GM18517 (cell line): ENCODE data around the gene NFKB1.

ENCODE experiments used
- ATAC-seq: cut with Tn5 transposase; IDR thresholded peaks from one replicate; pipeline ENCODE4 v1.9.1; 2021; ENCODE audit warnings: mild to moderate bottlenecking, moderate library complexity; ENCODE audit not compliant: unreplicated experiment

Gene NFKB1

DNA sequence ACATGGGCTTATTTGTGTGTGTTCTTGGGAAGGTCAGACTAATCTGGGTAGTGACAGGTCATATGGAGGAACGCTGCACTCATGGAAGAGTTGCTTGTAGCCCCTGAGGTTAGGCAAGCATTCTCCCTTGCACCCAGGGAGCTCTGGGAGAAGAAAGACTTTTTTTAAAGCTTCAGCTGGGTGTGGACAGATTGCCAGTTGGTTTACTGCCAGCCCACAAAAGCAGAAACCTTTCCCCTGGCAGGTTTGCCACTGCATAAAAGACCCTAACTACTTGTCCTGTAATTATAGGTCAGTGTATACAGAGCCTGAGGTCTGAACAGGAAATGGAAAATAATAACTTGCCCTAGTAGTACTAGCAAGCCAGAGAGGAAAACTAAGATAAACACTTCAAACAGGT, 7.4 kb upstream of the NFKB1 start:
- ATAC-seq = no peak

DNA sequence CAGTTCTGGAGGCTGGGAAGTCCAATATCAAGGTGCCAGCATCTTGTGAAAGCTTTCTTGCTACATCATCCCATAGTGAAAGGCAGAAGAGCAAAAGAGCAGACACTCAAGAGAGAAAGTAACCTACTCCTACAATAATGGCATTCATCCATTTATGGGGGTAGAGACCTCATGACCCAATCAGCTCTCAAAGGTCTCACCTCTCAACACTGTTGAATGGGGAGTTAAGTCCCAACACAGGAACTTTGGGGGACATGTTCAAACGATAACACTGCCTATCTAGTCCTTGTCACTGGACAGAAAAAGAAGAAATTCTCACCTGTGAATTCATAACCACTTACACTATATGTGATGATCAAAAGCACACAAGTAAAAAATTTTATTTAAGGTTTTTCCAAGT, 6.6 kb upstream of the NFKB1 start:
- no peak for ATAC-seq

DNA sequence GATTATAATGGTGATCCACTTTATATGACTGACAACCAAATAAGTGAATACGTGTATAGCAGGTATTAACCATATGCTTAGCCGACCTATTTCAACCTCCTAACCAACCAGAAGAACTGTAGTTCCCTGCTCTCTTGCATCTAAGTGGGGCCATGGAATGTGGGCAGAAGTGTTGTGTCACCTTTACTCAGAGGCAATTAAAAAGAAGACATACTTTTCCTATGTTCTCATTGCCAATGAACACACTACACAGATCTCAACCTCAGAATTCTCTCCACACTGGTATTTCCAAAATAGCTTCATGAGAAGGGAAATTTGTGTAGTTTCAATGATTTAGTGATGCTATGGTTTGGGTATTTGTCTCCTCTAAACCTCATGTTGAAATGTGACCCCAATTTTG, 3.2 kb upstream of the NFKB1 start:
- no peak for ATAC-seq

DNA sequence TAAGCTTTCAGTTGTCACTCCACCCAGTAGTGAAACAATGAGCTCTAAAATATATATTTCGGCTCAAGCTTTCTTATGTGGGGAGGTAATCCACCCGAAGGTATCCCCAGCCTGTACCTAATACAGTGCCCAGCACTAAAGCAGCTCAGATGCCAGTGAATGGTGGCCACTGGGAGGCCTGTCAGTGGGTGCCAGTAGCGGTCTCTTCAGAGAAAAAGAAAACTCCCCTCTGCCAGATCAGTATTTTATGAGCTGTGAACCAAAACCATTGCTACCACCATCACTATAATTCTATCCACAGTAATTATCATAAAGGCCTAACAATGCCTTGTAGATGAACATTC, 835 bp upstream of the NFKB1 start:
- ATAC-seq = peak; percentile 15

DNA sequence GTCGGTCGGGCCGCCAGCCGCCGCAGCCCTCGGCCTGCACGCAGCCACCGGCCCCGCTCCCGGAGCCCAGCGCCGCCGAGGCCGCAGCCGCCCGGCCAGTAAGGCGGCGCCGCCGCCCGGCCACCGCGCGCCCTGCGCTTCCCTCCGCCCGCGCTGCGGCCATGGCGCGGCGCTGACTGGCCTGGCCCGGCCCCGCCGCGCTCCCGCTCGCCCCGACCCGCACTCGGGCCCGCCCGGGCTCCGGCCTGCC, 213 bp downstream of the NFKB1 start:
- ATAC-seq = peak; percentile 34

DNA sequence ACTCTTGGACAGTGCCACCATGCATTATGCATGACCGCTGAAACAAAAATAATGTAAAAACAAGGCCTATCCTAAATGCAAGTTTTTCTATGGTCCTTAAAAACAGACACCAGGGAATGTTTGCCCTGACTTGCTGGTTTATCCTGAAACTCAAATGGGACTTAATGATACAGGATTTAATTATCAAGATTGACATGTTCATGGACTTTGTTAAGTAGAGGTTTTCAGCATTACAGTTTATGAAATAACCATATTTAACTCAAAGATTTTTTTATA, 1.3 kb downstream of the NFKB1 start:
- ATAC-seq = no peak

DNA sequence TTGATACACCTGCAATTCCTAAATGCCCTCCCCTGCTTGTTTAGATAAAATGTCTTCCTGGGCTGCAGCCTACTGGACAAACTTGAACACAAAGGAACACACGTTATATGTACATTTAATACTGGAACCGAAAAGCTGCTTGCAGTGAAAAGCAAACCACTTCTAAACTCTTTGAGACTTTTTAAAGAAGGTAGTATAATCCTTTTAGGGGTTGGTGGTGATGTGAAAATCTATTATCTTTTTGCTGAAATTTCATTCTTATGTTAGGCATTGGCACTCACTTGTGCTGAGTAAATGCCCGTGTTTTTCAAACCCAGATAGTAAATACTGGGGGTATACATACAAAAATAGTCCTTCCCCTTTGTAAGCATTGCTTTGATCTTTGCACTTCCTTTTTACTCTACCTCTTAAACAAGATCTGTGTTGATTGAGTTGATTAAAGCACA, 2.2 kb downstream of the NFKB1 start:
- no peak for ATAC-seq

DNA sequence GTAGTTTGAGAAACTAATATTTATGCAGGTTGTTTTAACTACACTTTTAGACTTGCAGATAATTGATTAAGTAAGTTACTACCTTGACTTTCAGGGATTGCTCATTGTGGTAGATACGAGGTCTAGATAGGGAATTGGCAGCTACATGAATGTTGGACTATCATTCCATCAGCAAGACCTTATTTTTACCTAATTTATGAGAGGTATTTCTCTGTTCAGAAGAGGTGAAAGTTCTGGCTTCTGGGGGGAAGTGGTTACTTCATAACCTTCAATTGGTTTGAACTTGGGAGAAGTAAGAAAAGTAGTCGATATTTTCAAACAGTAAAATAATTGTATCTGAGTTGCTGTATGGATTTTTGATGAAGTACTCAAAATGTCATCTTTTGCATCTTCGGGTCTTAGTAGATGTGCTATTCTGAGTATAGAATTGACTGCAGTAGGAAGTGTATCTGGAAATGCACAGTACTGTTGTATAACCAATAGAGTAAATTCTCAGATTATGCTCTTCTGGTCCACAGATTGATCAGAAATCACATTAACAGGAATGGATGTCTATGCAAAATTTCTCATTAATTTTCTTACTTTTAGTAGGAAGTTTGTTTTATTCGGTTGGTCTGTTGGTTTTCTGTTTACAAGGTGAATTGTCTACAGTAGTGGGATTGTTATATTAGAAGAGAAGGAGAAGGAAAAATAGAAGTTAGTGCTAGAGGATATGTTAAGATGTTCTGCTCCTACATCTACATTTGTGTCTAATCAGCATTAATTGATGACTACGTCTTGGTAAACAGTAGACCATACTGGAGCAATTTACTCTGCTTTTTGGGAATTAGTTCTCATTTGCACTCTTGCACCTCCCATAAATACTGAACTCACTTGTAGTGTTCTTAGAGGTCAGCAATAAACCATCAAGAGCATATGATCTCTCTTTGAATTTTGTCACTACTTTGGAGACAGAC, 3.0 kb downstream of the NFKB1 start:
- ATAC-seq = no peak

DNA sequence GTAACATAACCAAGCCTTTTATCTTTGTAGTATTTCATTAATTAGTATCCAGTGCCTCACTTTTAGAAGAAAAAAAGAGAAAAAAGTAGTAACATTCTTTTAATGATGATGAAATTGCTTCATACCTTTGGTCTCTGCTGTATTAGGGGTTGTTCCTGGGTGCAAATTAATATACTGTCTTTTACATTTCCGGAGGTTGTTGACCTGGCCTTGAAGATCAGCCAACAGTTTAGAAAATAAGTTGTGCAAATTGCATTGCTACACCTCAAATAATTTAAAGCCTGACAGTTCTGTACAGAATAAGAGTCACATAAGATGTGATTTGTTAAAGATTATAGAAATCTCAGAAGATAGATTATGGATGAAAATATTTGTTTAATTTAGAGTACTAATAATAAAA, 3.8 kb downstream of the NFKB1 start:
- no peak for ATAC-seq

DNA sequence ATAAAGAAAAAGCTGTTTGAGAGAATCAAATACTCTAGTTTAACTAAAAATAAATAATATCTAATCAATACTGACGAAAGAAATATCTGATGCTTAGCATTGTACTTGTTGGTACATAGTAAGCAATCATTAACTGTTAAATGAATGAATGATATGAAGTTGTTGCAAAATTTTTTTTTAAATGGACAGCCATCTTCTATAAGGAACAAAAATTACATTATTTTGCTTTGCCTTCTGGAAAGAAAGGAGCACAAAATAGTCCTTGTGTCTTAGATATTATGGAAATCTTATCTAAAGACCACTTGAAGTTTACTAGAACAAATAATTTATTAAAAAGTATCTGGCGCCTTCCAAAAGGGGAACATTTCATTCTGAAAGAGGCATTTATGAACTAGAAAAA, 4.5 kb downstream of the NFKB1 start:
- no peak for ATAC-seq

DNA sequence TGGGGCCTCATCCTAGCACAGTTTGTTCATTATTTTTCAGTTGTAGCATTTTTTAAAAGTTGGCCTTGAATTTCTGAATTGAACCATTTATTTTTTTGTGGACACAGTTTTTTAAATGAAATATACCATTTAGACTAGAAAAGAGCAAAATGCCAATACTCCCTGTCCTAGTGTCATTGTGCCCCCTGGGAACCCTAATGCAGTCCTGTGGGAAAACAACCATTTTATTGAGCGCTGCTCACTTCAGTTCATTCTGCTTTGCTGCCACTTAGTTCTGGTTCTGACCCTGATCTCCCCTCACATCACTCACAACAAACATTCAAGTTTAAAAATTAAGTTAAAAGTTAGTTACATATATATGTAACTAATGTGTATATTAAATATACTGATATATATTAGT, 5.4 kb downstream of the NFKB1 start:
- no peak for ATAC-seq

DNA sequence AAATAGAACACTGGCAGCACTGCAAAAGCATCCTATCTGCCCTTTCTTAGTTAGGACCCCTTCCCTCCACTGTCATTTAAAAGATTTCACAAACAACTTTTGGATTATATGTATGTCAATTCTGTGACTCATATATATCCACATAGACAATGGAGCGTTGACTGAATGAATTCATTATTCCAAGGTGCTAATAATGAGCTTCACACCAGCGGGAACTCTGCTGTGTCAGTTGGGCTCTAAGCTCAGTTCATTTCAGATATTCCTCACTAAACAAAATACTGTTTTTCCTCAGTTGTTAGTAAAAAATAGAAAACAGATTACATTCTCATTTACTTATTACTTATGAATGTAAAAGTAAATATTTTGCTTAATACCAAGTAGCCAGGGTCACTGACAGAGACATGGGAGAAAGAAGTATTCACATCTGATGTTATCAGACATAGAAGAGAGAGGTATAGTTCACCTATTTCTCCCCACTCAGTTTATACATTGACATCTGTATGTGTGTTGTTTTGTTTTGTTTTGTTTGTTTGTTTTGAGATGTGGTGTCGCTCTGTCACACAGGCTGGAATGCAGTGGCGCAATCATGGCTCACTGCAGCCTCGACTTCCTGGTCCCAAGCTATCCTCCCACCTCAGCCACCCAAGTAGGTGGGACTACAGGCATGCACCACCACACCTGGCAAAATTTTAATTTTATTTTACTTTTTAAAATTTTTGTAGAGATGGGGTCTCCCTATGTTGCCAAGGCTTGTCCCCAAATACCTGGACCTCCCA, 10.9 kb downstream of the NFKB1 start:
- ATAC-seq = no peak

DNA sequence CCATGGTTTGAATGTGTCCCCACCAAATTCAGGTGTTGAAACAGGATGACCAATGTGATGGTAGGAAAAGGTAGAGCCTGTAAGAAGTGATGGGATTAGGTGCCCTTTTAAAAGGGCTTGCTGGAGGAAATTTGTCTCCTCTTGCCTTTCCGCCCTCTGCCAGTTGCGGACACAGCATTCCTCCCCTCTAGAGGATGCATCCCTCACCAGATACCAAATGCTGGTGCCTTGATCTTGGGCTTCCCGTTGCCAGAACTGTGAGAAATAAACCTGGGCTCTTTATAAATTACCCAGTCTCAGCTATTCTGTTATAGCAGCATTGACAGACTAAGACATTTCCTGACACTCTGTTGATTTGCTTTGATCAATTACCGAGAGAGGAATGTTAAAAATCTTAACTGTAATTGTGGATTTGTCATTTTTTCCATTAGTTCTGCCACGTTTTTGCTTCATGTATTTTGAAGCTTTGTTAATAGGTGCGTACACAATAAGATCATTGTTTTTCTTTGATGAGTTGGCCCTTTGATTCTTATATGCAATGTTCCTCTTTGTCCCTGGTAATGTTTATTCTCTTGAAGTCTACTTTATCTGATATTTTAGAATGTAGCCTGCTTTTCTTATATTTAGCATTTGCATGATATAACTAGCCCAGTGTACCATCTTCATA, 13.3 kb downstream of the NFKB1 start:
- ATAC-seq = no peak

DNA sequence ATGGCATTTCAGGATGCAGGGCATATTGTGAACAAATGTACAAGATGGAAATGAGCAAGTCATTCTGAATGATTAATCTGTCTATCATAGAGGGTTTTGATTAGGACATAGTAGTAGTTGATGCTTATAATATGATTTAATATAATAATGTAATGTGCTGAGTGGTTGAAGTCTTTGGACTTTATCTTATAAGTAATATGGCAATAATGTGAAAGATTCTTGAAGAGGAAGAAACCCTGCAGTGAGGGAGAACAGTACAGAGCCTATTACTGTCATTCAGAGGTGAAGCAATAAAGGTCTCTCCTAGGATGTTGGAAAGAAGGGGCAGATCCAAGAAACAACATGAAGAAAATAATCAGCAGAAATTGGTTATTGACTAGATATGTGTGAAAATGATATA, 16.6 kb downstream of the NFKB1 start:
- ATAC-seq = no peak

DNA sequence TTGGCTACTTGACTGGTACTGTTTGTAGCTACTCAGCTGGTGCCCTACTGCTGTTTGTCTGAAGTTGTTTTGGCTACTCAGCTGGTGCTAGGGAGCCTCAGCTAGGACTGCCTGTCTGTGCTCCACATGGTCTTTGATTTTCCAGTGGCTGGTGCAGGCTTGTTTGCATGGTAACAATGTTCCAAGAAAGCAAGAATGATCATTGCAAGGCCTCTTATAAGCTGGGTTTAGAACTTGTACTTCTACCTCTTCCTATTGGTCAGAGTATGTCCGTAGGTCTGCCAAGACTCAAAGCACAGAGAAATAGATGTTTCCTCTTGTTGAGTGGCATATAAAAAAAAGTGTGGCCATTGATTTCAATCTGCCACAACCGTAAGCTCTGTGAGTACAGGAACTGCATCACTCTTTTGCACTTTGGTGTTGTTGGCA, 17.6 kb downstream of the NFKB1 start:
- no peak for ATAC-seq

DNA sequence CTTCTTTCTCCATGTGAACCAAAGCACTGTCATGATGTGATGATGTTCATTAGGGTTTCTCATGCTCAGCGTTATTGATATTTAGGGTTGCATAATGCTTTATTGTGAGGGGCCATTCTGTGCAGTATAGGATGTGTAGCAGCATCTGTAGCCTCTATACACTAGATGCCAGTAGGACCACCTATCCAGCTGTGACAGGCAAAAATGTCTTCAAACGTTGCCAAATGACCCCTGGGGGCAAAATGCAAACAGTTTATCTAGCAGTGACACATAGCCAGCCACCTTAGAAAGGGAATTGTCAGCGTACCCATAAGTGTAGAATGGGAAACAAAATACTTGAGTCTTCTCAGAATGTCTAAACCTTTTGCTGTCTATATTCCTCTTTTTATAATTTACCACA, 18.8 kb downstream of the NFKB1 start:
- no peak for ATAC-seq

DNA sequence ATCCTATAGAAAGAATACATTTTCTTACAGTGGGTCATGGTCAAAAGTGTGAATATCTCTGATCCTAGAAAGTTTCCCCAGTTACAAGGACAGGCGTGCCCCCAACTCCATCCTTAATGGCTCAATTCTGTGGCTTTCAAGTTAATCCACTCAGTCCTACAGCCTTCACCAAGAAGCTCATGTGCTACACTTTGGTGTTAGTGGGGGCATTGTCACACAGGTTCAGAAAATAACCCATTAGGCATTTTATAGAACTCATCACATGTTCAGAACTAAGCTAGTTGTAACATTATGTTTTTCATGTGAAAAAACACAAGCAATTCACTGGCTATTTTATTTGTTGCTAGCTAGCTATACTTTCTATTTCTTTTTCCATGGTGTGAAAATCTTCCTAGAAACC, 20.4 kb downstream of the NFKB1 start:
- no peak for ATAC-seq

DNA sequence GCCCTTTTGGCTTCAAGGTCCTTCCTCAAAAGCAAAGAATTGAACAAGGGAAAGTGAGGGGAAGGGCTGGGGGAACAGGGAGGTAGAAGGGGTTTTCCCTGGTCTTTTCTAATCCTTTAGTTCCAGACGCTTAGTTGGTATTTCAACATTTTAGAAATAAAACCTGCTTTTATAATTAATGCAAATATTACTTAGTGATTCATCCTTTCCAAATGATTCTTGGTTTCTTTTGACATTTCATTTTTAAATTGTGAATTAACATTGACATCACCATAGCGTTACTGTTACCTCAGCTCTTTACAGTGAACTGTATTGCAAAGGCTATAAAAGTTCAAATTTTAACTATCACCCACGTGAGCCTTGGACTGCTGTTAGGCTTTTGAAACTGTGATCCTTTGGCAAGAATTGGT, 20.9 kb downstream of the NFKB1 start:
- ATAC-seq = no peak

DNA sequence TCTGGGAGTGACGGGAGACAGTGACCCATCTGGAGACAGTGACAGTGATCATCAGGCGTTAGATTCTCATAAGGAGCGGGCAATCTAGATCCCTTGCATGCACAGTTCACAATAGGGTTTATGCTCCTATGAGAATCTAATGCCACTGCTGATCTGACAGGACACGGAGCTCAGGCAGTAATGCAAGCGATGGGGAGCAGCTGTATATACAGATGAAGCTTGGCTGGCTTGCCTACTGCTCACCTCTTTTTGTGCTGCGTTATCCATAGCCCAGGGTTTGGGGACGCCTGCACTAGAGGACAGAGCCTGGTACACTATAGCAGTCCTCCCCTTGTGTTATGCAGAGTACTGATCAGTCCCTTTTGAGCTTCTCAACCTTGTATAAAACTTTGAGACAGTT, 23.5 kb downstream of the NFKB1 start:
- ATAC-seq = no peak

DNA sequence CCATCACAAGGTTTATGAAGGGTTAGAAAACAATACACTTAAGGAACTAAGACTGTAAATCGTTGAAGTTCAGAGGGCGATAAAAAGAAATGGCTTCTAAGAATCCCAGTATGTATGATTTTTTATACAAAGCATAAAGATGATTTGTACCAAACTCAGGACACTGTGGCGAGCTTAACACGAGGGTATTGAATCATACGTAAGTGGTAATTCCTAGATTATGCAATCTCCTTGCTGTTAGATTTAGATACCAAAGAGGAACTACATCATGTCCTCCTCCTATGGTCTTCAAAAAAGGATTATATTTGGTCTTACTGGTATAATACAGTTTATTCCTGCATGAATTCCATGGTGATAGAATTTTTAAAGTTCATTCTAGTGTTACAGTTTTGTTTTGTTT, 23.9 kb downstream of the NFKB1 start:
- no peak for ATAC-seq

DNA sequence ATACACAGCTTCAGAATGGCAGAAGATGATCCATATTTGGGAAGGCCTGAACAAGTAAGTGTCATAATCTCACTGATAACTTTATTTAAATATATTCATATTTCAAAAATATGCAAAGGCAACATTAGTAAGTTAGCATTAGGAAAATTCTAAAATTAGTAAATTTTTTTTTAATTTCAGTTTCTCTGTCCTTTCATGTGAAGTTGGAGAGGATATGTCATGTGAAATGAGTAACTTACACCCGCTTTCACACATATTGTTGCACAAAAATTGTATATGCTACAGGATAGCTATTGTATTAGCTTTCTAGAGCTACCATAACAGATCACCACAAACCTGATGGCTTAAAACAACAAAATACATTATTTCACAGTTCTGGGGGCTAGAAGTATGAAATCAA, 24.3 kb downstream of the NFKB1 start:
- ATAC-seq = no peak

DNA sequence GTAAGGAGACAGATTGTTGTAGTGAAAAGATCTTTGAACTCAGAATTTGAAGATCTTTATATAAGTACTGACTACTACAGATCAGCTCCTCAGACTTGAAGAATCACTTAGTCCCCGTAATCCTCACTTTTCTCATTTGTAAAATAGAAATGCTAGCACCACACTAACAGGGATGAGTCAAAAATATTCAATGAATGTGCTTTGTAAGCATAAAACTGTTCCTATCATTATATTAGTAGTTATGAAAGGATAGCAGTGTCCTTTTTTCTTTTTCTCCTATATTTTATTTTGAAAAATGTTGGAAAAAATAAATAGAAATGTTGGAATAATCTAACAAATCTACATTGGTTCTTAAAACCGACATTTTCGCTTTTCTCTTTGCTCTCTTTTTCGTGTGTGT, 25.4 kb downstream of the NFKB1 start:
- no peak for ATAC-seq
